GM23338 (cell line): ENCODE data around the gene WNK2. TPM values are rescaled to one million over a fixed set of nuclear protein-coding genes. Genes with fewer than 3 reads are reported as not detected.

Experiments used
- ATAC-seq: fragments of 200-7000 bp; cut with Tn5 transposase; 3 replicates; pipeline ENCODE4 v1.9.1; 2020
- DNase-seq: peaks from one replicate; pipeline ENCODE4 v3.0.0-alpha.2; 2015; ENCODE audit warnings: low spot score
- H2AFZ ChIP-seq: fragments of 200-600 bp; sonication (generic); 2 replicates; pipeline ENCODE4 v1.8.0; 2016; ENCODE audit warnings: antibody characterized with exemption, mild to moderate bottlenecking, moderate library complexity
- H3F3A ChIP-seq: fragments of 200-600 bp; sonication (generic); replicated peaks from 2 replicates; pipeline ENCODE4 v1.8.0; 2017; ENCODE audit warnings: antibody characterized with exemption, mixed run types, low read depth
- H3K27ac ChIP-seq: fragments of 200-600 bp; sonication (generic); 2 replicates; pipeline ENCODE4 v1.6.1; 2016; ENCODE audit warnings: low read depth
- H3K27me3 ChIP-seq: fragments of 200-600 bp; sonication (generic); 2 replicates; pipeline ENCODE4 v1.8.0; 2016; ENCODE audit warnings: mild to moderate bottlenecking, mixed run types, moderate library complexity; ENCODE audit not compliant: insufficient read depth
- H3K36me3 ChIP-seq: fragments of 200-600 bp; sonication (generic); 2 replicates; pipeline ENCODE4 v1.8.0; 2016; ENCODE audit warnings: mild to moderate bottlenecking; ENCODE audit not compliant: insufficient read depth
- H3K4me1 ChIP-seq: fragments of 200-600 bp; sonication (generic); 2 replicates; pipeline ENCODE4 v1.8.0; 2016; ENCODE audit warnings: mild to moderate bottlenecking, moderate library complexity; ENCODE audit not compliant: insufficient read depth
- H3K4me2 ChIP-seq: fragments of 200-600 bp; sonication (generic); 2 replicates; pipeline ENCODE4 v1.7.1; 2017; ENCODE audit warnings: mixed run types
- H3K4me3 ChIP-seq: fragments of 200-600 bp; sonication (generic); 2 replicates; pipeline ENCODE4 v1.6.1; 2016; ENCODE audit warnings: mixed run types
- H3K79me2 ChIP-seq: fragments of 200-600 bp; sonication (generic); replicated peaks from 2 replicates; pipeline ENCODE4 v1.8.0; 2017; ENCODE audit warnings: mild to moderate bottlenecking; ENCODE audit not compliant: insufficient read depth
- H3K9me2 ChIP-seq: fragments of 200-600 bp; sonication (generic); 2 replicates; pipeline ENCODE4 v1.8.0; 2017; ENCODE audit not compliant: insufficient read depth
- H4K20me1 ChIP-seq: fragments of 200-600 bp; sonication (generic); replicated peaks from 2 replicates; pipeline ENCODE4 v1.8.0; 2017; ENCODE audit warnings: mild to moderate bottlenecking; ENCODE audit not compliant: insufficient read depth
- H3K27ac Mint-ChIP-seq: 2 replicates; pipeline ENCODE4 v1.8.0; 2020; ENCODE audit warnings: inconsistent platforms, mild to moderate bottlenecking, moderate library complexity, mixed read lengths
- H3K27me3 Mint-ChIP-seq: 3 replicates; pipeline ENCODE4 v1.8.0; 2022; ENCODE audit warnings: low read depth, mild to moderate bottlenecking, moderate library complexity, mixed read lengths, inconsistent platforms; ENCODE audit not compliant: insufficient read depth, poor library complexity
- H3K36me3 Mint-ChIP-seq: 3 replicates; pipeline ENCODE4 v1.8.0; 2021; ENCODE audit warnings: low read depth, mild to moderate bottlenecking, inconsistent platforms, moderate library complexity, mixed read lengths
- H3K4me1 Mint-ChIP-seq: 3 replicates; pipeline ENCODE4 v1.8.0; 2020; ENCODE audit warnings: mild to moderate bottlenecking, inconsistent platforms, mixed read lengths
- H3K4me3 Mint-ChIP-seq: 3 replicates; pipeline ENCODE4 v1.8.0; 2021; ENCODE audit warnings: moderate library complexity, mild to moderate bottlenecking, inconsistent platforms, mixed read lengths
- H3K9me3 Mint-ChIP-seq: 3 replicates; pipeline ENCODE4 v1.8.0; 2020; ENCODE audit warnings: moderate library complexity, mild to moderate bottlenecking, inconsistent platforms, mixed read lengths
- CREB1 ChIP-seq: fragments of 250-450 bp; sonication (Bioruptor Pico); IDR thresholded peaks from 2 replicates; pipeline ENCODE4 v1.5.0; 2020; ENCODE audit warnings: low read depth, mild to moderate bottlenecking, moderate library complexity
- EZH2 ChIP-seq: fragments of 200-600 bp; sonication (generic); IDR thresholded peaks from one replicate; pipeline ENCODE4 v1.8.0; 2017; ENCODE audit warnings: antibody characterized with exemption, mild to moderate bottlenecking, low read depth; ENCODE audit not compliant: unreplicated experiment
- EZH2phosphoT487 ChIP-seq: fragments of 200-600 bp; sonication (generic); IDR thresholded peaks from one replicate; pipeline ENCODE4 v1.8.1; 2018; ENCODE audit warnings: antibody characterized with exemption; ENCODE audit not compliant: unreplicated experiment
- JUNB ChIP-seq: IDR thresholded peaks from one replicate; pipeline ENCODE4 v1.6.1; 2016; ENCODE audit warnings: antibody characterized with exemption; ENCODE audit not compliant: unreplicated experiment
- NANOG ChIP-seq: IDR thresholded peaks from 2 replicates; pipeline ENCODE4 v1.6.1; 2016; ENCODE audit warnings: antibody characterized with exemption, borderline replicate concordance
- POLR2AphosphoS5 ChIP-seq: IDR thresholded peaks from 2 replicates; pipeline ENCODE4 v1.6.1; 2016; ENCODE audit warnings: antibody characterized with exemption, low read depth
- STAT1 ChIP-seq: IDR thresholded peaks from one replicate; pipeline ENCODE4 v1.6.1; 2016; ENCODE audit warnings: antibody characterized with exemption; ENCODE audit not compliant: unreplicated experiment
- ZNF114 ChIP-seq: fragments of 250-450 bp; sonication (Bioruptor Pico); IDR thresholded peaks from 2 replicates; pipeline ENCODE4 v1.5.0; 2020; ENCODE audit warnings: mild to moderate bottlenecking, moderate library complexity
- ZNF331 ChIP-seq: fragments of 250-450 bp; sonication (Bioruptor Pico); IDR thresholded peaks from 2 replicates; pipeline ENCODE4 v1.5.0; 2020; ENCODE audit warnings: low read depth, mild to moderate bottlenecking, moderate library complexity
- polyA plus RNA-seq: library from polyadenylated mRNA; unstranded; fragments of >200 nt; fragmentation: Nextera tagmentation; extraction: Ambion mirVana; gene quantifications from 2 replicates; pipeline ENCODE4 v1.2.1, GENCODE V29; 2016
- total RNA-seq: library from RNA; depleted of rRNA; stranded (reverse); fragments of >200 nt; shearing (Covaris generic); gene quantifications from 2 replicates; pipeline ENCODE4 v1.2.3, GENCODE V29; 2014
- TF ChIP-seq, protein P1 (sequence below): IDR thresholded peaks from one replicate; pipeline ENCODE4 v1.6.1; 2018; ENCODE audit warnings: antibody characterized with exemption; ENCODE audit not compliant: unreplicated experiment
- TF ChIP-seq, protein P2 (sequence below), 2 experiments: fragments of 200-600 bp in 1 of 2; sonication (generic) in 1 of 2; conservative IDR thresholded peaks; 2 replicates each; pipeline versions ENCODE4 v1.5.1 to v1.6.1; 2016 to 2017; ENCODE audit warnings: antibody characterized with exemption in 2 of 2, low read depth in 2 of 2, mild to moderate bottlenecking in 2 of 2, moderate library complexity in 1 of 2

The WNK2 gene
- total and polyA plus RNA-seq, 2 experiments from 2014 or later, result 56.4 to 102 TPM

DNA sequence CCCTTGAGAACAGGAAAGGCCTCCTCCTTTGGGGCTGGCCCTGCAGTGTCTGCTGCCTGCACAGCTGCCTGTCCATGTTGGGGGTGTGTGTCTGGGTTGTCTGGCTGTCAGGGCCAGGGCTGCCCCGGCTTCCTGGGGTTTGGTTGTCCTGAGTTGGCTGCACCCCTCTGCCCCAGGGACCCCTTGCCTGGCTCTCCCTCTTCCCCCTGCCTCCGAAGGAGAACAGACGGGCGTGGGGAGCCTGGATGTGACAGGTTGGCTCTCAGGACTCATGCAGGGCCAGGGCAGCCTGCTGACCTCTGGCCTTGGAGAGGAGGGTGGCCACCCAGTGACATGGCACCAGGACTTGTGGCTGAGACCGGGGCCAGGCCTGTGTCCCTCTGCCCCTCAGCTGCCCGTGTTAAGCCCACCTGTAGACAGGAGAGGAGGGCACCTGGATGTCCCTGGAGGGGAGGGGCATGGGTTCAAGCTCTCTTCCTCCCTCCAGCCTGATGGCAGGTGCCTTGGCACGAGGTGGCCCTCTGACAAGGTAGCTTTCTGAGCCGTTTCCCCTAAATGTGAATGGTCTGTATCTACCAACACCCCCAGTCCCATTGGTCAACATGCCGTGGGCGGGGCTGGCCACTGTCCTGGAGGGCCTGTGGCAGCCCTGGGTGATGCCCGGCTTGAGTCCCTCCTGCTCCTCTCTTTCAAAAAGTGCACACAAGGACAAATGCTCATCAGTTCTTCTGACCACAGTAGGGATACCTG, 34.9 kb downstream of the WNK2 start (continued):
- TF ChIP-seq EZH2phosphoT487 (no peak), EZH2 (no peak), POLR2AphosphoS5 (no peak), ZNF114 (CRISPR knock-in tag) (no peak), ZNF331 (CRISPR knock-in tag) (no peak), JUNB (no peak), STAT1 (no peak), CREB1 (no peak)
- TF ChIP-seq, protein P1, sequence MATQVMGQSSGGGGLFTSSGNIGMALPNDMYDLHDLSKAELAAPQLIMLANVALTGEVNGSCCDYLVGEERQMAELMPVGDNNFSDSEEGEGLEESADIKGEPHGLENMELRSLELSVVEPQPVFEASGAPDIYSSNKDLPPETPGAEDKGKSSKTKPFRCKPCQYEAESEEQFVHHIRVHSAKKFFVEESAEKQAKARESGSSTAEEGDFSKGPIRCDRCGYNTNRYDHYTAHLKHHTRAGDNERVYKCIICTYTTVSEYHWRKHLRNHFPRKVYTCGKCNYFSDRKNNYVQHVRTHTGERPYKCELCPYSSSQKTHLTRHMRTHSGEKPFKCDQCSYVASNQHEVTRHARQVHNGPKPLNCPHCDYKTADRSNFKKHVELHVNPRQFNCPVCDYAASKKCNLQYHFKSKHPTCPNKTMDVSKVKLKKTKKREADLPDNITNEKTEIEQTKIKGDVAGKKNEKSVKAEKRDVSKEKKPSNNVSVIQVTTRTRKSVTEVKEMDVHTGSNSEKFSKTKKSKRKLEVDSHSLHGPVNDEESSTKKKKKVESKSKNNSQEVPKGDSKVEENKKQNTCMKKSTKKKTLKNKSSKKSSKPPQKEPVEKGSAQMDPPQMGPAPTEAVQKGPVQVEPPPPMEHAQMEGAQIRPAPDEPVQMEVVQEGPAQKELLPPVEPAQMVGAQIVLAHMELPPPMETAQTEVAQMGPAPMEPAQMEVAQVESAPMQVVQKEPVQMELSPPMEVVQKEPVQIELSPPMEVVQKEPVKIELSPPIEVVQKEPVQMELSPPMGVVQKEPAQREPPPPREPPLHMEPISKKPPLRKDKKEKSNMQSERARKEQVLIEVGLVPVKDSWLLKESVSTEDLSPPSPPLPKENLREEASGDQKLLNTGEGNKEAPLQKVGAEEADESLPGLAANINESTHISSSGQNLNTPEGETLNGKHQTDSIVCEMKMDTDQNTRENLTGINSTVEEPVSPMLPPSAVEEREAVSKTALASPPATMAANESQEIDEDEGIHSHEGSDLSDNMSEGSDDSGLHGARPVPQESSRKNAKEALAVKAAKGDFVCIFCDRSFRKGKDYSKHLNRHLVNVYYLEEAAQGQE, result no peak

DNA sequence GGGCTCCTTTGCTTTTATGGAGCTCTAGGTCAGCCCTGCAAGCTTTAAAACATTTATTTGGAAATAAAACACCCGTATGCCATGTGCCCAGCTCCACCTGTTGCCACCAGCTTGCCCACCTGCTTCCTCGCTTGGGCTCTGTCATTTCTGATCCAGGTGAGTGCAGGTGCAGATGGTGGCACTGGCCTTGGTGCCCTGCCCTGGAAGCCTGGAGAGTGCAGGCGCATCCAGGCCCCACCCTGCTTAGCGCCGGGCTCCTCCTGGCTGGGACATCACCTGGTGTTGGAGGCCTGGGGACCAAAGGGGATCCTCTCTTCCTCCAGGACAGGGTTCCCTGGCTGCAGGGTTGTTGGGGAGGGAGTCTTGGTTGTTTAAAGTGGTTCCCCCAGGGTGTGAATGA, 35.8 kb downstream of the WNK2 start:
- Histone ChIP-seq H3K27ac (no peak overlapping the region), H3K4me1 (0 out of 2 replicates have a peak, but pooled peaks cover 4% of the 10 kb centered on the region), H3K4me3 (no peak overlapping the region), H3K79me2 (peaks cover 51% of the 10 kb centered on the region), H2AFZ (no peak overlapping the region), H3F3A (no peaks in the 10 kb centered on the region), H3K9me2 (no peaks in the 10 kb centered on the region), H3K27me3 (no peaks in the 10 kb centered on the region), H4K20me1 (peaks cover 7% of the 10 kb centered on the region), H3K36me3 (no peaks in the 10 kb centered on the region), H3K4me2 (no peak overlapping the region)
- Mint-ChIP-seq H3K9me3 (peaks cover 8% of the 10 kb centered on the region), H3K4me1 (peaks cover 14% of the 10 kb centered on the region), H3K27ac (no peak overlapping the region), H3K4me3 (no peak overlapping the region), H3K36me3 (peaks cover 7% of the 10 kb centered on the region), H3K27me3 (peaks cover 20% of the 10 kb centered on the region)
- no peak for TF ChIP-seq EZH2
- no peak for TF ChIP-seq POLR2AphosphoS5
- TF ChIP-seq CREB1, result no peak
- DNase-seq (no peak), ATAC-seq (no peak)

DNA sequence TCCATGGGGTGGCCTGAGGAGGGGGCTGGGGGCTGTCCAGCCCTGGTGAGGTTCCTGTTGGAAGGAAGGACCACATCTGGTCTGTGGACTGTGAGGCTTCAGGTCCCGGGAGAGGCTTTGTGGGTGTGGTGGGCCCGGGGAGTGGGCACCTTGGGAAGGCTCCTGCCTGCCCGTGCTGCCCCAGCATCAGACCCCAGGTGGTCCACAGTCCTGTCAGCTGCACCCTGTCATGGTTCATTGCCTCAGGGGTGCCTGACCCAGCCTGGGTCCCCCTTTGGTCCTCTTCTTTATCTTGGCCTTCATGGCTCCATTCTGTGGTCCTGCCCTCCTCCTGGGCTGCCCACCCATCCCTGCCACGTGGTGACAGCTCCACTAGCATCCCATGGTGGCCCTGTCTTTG, 36.7 kb downstream of the WNK2 start:
- H3K4me2 ChIP-seq, result no peak overlapping the region
- H4K20me1 ChIP-seq, result peaks cover 11% of the 10 kb centered on the region
- no peak overlapping the region for H2AFZ ChIP-seq
- ATAC-seq, result no peak
- no peak overlapping the region for H3K27ac ChIP-seq
- 0 out of 2 replicates have a peak, but pooled peaks cover 4% of the 10 kb centered on the region for H3K4me1 ChIP-seq
- H3K36me3 ChIP-seq, result no peaks in the 10 kb centered on the region
- H3K4me1 Mint-ChIP-seq, result peaks cover 20% of the 10 kb centered on the region
- no peaks in the 10 kb centered on the region for H3K27me3 ChIP-seq
- H3K27me3 Mint-ChIP-seq, result peaks cover 23% of the 10 kb centered on the region
- H3K79me2 ChIP-seq, result peaks cover 47% of the 10 kb centered on the region
- no peak overlapping the region for H3K27ac Mint-ChIP-seq
- H3K9me3 Mint-ChIP-seq, result peaks cover 2% of the 10 kb centered on the region
- DNase-seq, result no peak
- H3K9me2 ChIP-seq, result no peaks in the 10 kb centered on the region
- no peaks in the 10 kb centered on the region for H3F3A ChIP-seq
- no peak overlapping the region for H3K4me3 Mint-ChIP-seq
- no peak overlapping the region for H3K4me3 ChIP-seq
- H3K36me3 Mint-ChIP-seq, result peaks cover 3% of the 10 kb centered on the region
- TF ChIP-seq ZNF331 (CRISPR knock-in tag) (no peak), STAT1 (no peak), NANOG (no peak), JUNB (no peak), POLR2AphosphoS5 (no peak)
- TF ChIP-seq, protein P2, sequence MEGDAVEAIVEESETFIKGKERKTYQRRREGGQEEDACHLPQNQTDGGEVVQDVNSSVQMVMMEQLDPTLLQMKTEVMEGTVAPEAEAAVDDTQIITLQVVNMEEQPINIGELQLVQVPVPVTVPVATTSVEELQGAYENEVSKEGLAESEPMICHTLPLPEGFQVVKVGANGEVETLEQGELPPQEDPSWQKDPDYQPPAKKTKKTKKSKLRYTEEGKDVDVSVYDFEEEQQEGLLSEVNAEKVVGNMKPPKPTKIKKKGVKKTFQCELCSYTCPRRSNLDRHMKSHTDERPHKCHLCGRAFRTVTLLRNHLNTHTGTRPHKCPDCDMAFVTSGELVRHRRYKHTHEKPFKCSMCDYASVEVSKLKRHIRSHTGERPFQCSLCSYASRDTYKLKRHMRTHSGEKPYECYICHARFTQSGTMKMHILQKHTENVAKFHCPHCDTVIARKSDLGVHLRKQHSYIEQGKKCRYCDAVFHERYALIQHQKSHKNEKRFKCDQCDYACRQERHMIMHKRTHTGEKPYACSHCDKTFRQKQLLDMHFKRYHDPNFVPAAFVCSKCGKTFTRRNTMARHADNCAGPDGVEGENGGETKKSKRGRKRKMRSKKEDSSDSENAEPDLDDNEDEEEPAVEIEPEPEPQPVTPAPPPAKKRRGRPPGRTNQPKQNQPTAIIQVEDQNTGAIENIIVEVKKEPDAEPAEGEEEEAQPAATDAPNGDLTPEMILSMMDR (conservative IDR thresholded peaks at IDR 0.05; ENCODE audit: low read depth in 2 of 2), result no peak
